22Rv1 (cell line): ENCODE measurements around the gene STAT5B.
"Not testable (repeated sequence)": the region's sequence is repeated elsewhere in the genome, so short reads cannot be mapped to it uniquely, and the experiment has no call there.

Source experiments
- H3K27ac ChIP-seq: fragments of 450-650 bp; 2 replicates; pipeline ENCODE4 v1.5.1; 2017
- CTCF ChIP-seq: fragments of 450-650 bp; IDR thresholded peaks from 2 replicates; pipeline ENCODE4 v1.5.1; 2017; ENCODE audit warnings: mild to moderate bottlenecking
- ZFX ChIP-seq: fragments of 450-650 bp; IDR thresholded peaks from 2 replicates; pipeline ENCODE4 v1.6.1; 2017; ENCODE audit warnings: antibody characterized with exemption, borderline replicate concordance

STAT5B gene

GRCh38 chr17:42271006-42271778 is 5.0 kb downstream of the STAT5B start:
- H3K27ac ChIP-seq = no peak overlapping the region
- TF ChIP-seq CTCF = no peak
- TF ChIP-seq ZFX = no peak

GRCh38 chr17:42270596-42270995 is 5.6 kb downstream of the STAT5B start:
- TF ChIP-seq CTCF = no peak
- H3K27ac ChIP-seq = no peak overlapping the region

GRCh38 chr17:42270170-42270535 is 6.0 kb downstream of the STAT5B start:
- TF ChIP-seq CTCF = no peak
- TF ChIP-seq ZFX = no peak

GRCh38 chr17:42268236-42268635 is 8.0 kb downstream of the STAT5B start:
- no peak overlapping the region for H3K27ac ChIP-seq

More at GRCh38 chr17:42270170-42270535, 6.0 kb downstream of the STAT5B start:
- no peak overlapping the region for H3K27ac ChIP-seq

GRCh38 chr17:42266918-42267766 is 9.0 kb downstream of the STAT5B start:
- H3K27ac ChIP-seq = no peak overlapping the region
- TF ChIP-seq CTCF = no peak
- no peak for TF ChIP-seq ZFX

More at GRCh38 chr17:42268236-42268635, 8.0 kb downstream of the STAT5B start:
- TF ChIP-seq ZFX (no peak), CTCF (no peak)

- no peak overlapping the region for H3K27ac ChIP-seq
- TF ChIP-seq CTCF (no peak), ZFX (no peak)
These were observed 9.7 kb downstream of the STAT5B start for GRCh38 chr17:42266462-42266861.

- H3K27ac ChIP-seq = not testable (repeated sequence)
These were observed 11.8 kb downstream of the STAT5B start for GRCh38 chr17:42264366-42264765.
